ENCODE measurements around the gene SDF4.

Gene SDF4

DNA sequence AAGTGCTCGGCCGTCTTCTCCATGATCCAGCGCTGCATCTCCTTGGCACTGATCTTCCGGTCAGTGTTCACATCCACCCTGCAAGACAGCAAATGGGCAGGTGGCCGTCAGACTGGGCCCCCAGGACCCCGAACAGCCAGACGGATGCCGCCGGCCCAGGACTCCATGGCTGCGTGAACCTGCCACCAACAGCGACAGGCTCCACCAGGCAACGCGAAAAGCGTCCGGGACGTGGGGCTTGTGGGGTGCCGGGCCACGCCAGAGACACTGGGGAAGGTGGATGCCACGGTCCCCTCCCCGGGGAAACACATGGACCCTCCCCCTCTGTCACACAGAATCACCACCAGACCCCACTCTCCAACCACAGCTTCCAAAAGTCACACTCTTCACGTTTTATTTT is 7.9 kb downstream of the SDF4 start:
- ATAC-seq (ENCODE audit: low read depth) (no peak), DNase-seq (ENCODE audit: low spot score) (no peak)
- no peaks in the 10 kb centered on the region for H3K9me3 ChIP-seq (ENCODE audit: severe bottlenecking)
- no peak for TF ChIP-seq CTCF (IDR thresholded peaks at IDR 0.05; ENCODE audit: poor library complexity, severe bottlenecking)
- H3K4me3 ChIP-seq (ENCODE audit: severe bottlenecking) = no peak overlapping the region
- H3K4me1 ChIP-seq (ENCODE audit: insufficient read depth, poor library complexity, severe bottlenecking) = no peaks in the 10 kb centered on the region
- H3K36me3 ChIP-seq (ENCODE audit: low read depth) = peaks cover 61% of the 10 kb centered on the region
- no peaks in the 10 kb centered on the region for H3K27me3 ChIP-seq (ENCODE audit: insufficient read depth, poor library complexity, severe bottlenecking)
- H3K27ac ChIP-seq (ENCODE audit: poor library complexity, severe bottlenecking) = no peak overlapping the region

- no peak for TF ChIP-seq CTCF (IDR thresholded peaks at IDR 0.05; ENCODE audit: poor library complexity, severe bottlenecking)
- H3K36me3 ChIP-seq (ENCODE audit: low read depth) = peaks cover 58% of the 10 kb centered on the region
- no peaks in the 10 kb centered on the region for H3K27me3 ChIP-seq (ENCODE audit: insufficient read depth, poor library complexity, severe bottlenecking)
These were observed 8.5 kb downstream of the SDF4 start for GRCh38 chr1:1223321-1223720.

DNA sequence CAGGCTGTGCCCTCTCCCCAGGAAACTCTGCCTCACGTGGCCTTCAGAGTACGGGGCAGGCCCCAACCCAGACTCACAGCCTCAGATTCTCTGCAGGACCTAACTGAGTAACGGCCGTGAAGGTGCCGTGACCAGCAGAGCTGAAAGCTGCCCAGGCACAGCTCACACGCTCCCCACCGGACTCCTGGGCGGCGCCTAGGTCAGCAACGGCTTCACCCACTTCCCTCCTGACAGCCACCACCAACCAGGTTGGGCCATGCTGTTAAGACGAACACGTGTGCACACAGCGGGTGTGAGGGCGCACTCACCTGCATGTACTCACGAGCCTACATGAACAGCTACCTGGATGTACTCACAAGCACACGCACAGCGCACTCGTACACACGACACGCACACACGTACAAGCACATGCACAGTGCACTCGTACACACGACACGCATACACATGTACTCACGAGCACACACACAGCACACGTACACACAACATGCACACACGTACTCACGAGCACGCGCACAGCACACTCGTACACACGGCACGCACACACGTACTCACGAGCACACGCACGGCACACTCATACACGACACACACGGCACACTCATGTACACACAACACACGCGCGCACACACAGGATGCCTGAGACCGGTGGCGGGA is 9.1 kb downstream of the SDF4 start:
- ATAC-seq (ENCODE audit: low read depth) (no peak), DNase-seq (ENCODE audit: low spot score) (no peak)
- Histone ChIP-seq H3K9me3 (ENCODE audit: severe bottlenecking) (no peaks in the 10 kb centered on the region), H3K4me1 (ENCODE audit: insufficient read depth, poor library complexity, severe bottlenecking) (peaks cover 4% of the 10 kb centered on the region), H3K36me3 (ENCODE audit: low read depth) (peaks cover 57% of the 10 kb centered on the region), H3K4me3 (ENCODE audit: severe bottlenecking) (no peak overlapping the region), H3K27me3 (ENCODE audit: insufficient read depth, poor library complexity, severe bottlenecking) (no peaks in the 10 kb centered on the region), H3K27ac (ENCODE audit: poor library complexity, severe bottlenecking) (no peak overlapping the region)
- no peak for TF ChIP-seq CTCF (IDR thresholded peaks at IDR 0.05; ENCODE audit: poor library complexity, severe bottlenecking)

More at GRCh38 chr1:1223321-1223720, 8.5 kb downstream of the SDF4 start:
- no peaks in the 10 kb centered on the region for H3K4me1 ChIP-seq (ENCODE audit: insufficient read depth, poor library complexity, severe bottlenecking)
- no peak overlapping the region for H3K27ac ChIP-seq (ENCODE audit: poor library complexity, severe bottlenecking)
- DNase-seq (ENCODE audit: low spot score) = no peak
- no peak for ATAC-seq (ENCODE audit: low read depth)
- H3K4me3 ChIP-seq (ENCODE audit: severe bottlenecking) = no peak overlapping the region
- H3K9me3 ChIP-seq (ENCODE audit: severe bottlenecking) = no peaks in the 10 kb centered on the region

DNA sequence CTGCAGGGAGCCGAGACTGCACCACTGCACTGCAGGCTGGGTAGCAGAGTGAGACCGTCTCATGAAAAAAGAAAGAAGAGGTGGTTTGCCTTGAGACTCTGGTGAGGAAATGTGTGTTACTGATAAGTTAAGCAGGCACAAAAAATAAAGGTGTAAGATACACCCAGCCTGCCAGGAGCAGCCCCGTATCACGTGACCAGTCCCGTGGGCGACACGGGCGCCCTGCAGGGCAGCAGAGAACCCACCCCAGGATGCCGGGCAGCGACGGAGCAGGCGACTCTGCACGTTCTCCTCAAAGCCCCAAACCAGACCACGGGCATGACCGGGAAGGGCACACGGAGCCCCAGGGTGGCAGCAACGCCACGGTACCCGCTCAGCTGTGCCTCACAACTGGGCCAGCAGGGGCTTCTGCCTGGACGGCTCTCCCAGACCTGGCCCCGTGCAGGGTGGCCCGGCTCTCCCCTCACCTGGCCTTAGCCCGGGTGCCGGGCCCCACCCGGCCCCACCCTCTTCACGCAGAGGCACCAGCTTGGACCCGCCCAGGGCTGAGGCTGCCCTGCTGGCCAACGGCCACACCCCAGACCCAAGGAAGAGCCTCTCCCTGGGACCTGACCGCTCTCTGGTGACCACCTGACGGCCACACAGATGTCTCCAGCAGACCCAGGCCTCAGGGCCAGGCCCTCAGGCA is 9.8 kb downstream of the SDF4 start:
- H3K4me3 ChIP-seq (ENCODE audit: severe bottlenecking) = no peak overlapping the region
- no peak for TF ChIP-seq CTCF (IDR thresholded peaks at IDR 0.05; ENCODE audit: poor library complexity, severe bottlenecking)
- no peak for DNase-seq (ENCODE audit: low spot score)
- no peaks in the 10 kb centered on the region for H3K9me3 ChIP-seq (ENCODE audit: severe bottlenecking)
- no peak overlapping the region for H3K27ac ChIP-seq (ENCODE audit: poor library complexity, severe bottlenecking)
- H3K4me1 ChIP-seq (ENCODE audit: insufficient read depth, poor library complexity, severe bottlenecking) = peaks cover 6% of the 10 kb centered on the region
- no peak for ATAC-seq (ENCODE audit: low read depth)
- H3K36me3 ChIP-seq (ENCODE audit: low read depth) = peaks cover 58% of the 10 kb centered on the region
- no peaks in the 10 kb centered on the region for H3K27me3 ChIP-seq (ENCODE audit: insufficient read depth, poor library complexity, severe bottlenecking)

DNA sequence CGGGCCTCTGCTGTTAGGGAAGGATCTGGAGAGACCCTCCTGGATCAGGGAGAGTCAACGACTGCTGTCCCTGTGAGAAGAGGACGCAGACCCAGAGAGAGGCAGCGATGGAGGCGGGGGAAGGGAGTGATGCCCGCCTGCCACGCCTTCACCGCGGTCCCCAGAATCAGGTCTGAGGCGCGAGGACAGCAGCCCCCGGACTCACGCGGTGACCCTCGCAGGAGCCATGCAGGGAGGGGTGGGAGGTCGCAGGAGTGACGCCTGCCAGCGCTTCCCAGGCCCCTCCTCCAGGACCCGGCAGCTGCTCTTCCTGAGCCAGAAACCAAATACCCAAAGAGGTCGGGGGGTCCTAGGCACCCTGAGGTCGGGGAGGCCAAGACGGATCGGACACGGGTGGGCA is 11.6 kb downstream of the SDF4 start:
- Histone ChIP-seq H3K4me1 (ENCODE audit: insufficient read depth, poor library complexity, severe bottlenecking) (peaks cover 6% of the 10 kb centered on the region), H3K36me3 (ENCODE audit: low read depth) (peaks cover 52% of the 10 kb centered on the region), H3K9me3 (ENCODE audit: severe bottlenecking) (no peaks in the 10 kb centered on the region), H3K27ac (ENCODE audit: poor library complexity, severe bottlenecking) (no peak overlapping the region), H3K27me3 (ENCODE audit: insufficient read depth, poor library complexity, severe bottlenecking) (no peaks in the 10 kb centered on the region), H3K4me3 (ENCODE audit: severe bottlenecking) (no peak overlapping the region)
- DNase-seq (ENCODE audit: low spot score) (no peak), ATAC-seq (ENCODE audit: low read depth) (no peak)
- TF ChIP-seq CTCF (IDR thresholded peaks at IDR 0.05; ENCODE audit: poor library complexity, severe bottlenecking) = no peak
